Activated T-helper 1 cell treated with anti-CD3 and anti-CD28 coated beads, Interleukin-12 subunit alpha, Interleukin-12 subunit beta, Interleukin-2, Interleukin-4 antibody, amounts not matched to agents 30 ng/mL and 10 ng/mL and 1 ng/mL, durations not matched to agents 14 hours and 24 hours and 36 hours (primary cell): ENCODE measurements around the gene PWP2. TPM values are rescaled to one million over a fixed set of nuclear protein-coding genes. Genes with fewer than 3 reads are reported as not detected.

Source experiments
- DNase-seq: peaks from one replicate; pipeline ENCODE4 v3.0.0; 2021; ENCODE audit warnings: low spot score
- H3K27ac Mint-ChIP-seq: one replicate; pipeline ENCODE4 v1.8.0; 2021; ENCODE audit warnings: mild to moderate bottlenecking, mixed read lengths
- H3K27me3 Mint-ChIP-seq: one replicate; pipeline ENCODE4 v1.8.0; 2022; ENCODE audit warnings: mild to moderate bottlenecking, moderate library complexity, mixed read lengths; ENCODE audit not compliant: insufficient read depth
- H3K36me3 Mint-ChIP-seq: one replicate; pipeline ENCODE4 v1.8.0; 2021; ENCODE audit warnings: low read depth, mixed read lengths
- H3K4me1 Mint-ChIP-seq: one replicate; pipeline ENCODE4 v1.8.0; 2021; ENCODE audit warnings: low read depth, mixed read lengths
- H3K4me3 Mint-ChIP-seq: one replicate; pipeline ENCODE4 v1.8.0; 2021; ENCODE audit warnings: mild to moderate bottlenecking, moderate library complexity, mixed read lengths
- H3K9me3 Mint-ChIP-seq: one replicate; pipeline ENCODE4 v1.8.0; 2021; ENCODE audit warnings: mixed read lengths
- intact Hi-C: fragments of 100-400 bp; cut with micrococcal nuclease; formaldehyde crosslinking; loops from one replicate; pipeline ENCODE4 v1.15.1; 2024
- total RNA-seq: library from RNA; stranded (reverse); gene quantifications from 2 replicates; pipeline ENCODE4 v1.2.3, GENCODE V29; 2022

PWP2 gene
- total RNA-seq, 1 donor from 2014 or later = 15.1 TPM

DNA sequence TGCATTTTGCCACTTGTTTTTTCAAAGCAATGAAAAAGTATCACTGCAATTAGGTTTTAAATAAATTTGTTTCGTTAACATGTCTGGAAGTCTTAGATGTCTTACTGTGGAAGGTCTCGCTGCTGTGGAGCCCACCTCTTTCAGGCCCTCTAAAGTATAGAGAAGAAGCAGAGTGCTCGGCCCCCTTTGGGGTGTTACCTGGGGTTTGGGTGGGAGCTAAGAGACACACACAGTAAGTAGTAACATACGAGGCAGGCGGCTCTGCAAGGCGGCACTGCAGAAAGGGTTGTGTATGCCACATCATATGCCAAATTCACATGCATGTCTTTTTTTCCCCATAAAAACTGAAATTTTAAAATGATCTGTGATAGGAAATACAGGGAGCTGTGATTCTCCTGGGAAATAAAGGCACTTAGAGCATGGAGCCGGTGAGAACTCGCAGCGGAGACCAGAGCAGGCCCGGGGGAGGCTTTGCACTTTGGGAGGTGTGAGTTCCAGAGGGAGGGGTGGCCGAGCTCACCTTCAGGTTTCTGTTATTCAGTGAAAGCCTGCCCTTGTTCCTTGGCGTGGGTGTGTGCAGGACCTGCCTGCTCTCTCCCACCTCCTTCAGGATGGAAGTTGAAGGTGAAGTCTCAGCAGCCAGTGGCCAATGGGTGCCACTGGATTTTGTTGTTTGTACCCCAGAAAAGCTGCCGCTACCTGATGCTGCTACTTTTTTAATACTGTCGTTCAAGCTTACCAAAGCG, 35.7 kb upstream of the PWP2 start:
- H3K36me3 Mint-ChIP-seq = peaks cover 53% of the 10 kb centered on the region

DNA sequence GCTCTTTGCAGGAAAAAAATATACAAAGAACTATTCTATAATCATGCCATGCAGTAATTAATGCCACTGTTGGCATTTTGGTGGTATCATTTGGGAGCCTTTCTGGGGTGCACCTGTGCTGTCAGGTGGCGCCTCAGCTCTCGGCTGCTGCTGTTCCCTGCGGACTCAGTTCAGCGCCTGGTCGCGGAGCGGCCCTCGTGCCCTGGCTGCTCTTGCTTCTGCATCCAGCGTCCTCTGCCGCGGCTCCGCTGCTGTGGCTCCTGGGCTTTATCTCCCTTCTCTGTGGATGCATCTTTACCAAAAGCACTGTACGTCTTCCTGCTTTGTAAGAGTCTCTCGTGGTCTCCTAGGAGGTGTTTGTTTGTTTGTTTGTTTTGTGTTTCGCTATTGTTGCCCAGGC, 35.1 kb upstream of the PWP2 start:
- DNase-seq = no peak
- Mint-ChIP-seq H3K4me1 (peaks cover 33% of the 10 kb centered on the region), H3K27ac (no peak overlapping the region), H3K4me3 (no peak overlapping the region), H3K9me3 (no peaks in the 10 kb centered on the region), H3K36me3 (peaks cover 54% of the 10 kb centered on the region), H3K27me3 (no peaks in the 10 kb centered on the region)
- intact Hi-C loops = no loop called here

More for the DNA sequence above, 35.7 kb upstream of the PWP2 start:
- Mint-ChIP-seq H3K4me3 (no peak overlapping the region), H3K9me3 (no peaks in the 10 kb centered on the region), H3K27ac (no peak overlapping the region), H3K27me3 (no peaks in the 10 kb centered on the region), H3K4me1 (peaks cover 35% of the 10 kb centered on the region)
- DNase-seq = no peak
- intact Hi-C loops = no loop called here

DNA sequence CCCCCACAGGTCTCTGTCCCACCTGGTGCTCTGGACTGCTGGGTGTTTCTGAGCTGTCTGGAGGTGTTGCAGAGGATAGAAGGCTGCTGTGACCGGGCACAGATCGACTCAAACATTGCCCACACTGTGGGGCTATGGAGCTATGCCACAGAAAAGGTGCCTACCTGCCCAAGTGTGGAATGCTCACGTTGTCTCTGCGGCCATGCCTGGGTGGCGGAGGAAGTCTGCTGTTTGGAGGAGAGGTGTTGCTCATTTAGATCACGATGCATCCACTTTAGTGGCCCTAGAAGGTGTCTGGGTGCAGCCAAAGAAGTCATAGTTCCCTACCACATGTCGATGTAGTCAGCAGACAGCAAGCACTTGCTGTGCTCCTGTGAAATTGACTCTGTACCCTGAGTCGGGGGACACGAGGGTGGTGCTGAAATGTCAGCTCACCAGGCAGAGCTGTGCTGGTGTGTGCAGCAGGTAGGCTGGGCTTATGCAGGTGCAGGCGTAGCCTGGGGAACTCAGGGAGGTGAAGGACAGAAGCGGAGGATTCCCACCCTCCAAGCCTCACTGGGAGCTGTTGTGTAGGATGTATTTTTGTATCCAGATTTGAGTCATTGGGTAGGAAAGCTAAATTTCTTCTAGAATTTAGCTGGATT, 32.8 kb upstream of the PWP2 start:
- intact Hi-C loops = no loop called here
- Mint-ChIP-seq H3K4me3 (no peak overlapping the region), H3K4me1 (peaks cover 45% of the 10 kb centered on the region), H3K27me3 (no peaks in the 10 kb centered on the region), H3K36me3 (peaks cover 56% of the 10 kb centered on the region), H3K9me3 (no peaks in the 10 kb centered on the region), H3K27ac (peak overlapping the region; percentile 50)
- no peak for DNase-seq

DNA sequence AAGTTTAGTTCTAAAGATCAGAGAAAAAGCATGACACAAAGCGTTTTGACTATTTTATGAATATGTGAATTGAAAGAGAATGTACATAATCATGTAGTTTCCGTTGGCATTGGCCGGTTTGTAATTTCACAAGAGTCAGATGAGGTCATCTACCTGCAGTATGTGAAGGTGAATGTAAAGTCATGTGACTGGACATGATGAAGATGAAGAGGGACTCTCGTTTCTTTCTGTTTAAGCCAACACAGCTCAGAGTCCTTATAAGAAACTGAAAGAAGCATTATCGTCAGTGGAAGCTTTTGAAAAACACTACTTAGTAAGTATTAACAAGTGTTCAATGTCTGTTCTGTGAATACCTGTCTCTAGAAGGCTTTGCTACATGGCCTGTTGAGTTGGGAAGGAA, 30.9 kb upstream of the PWP2 start:
- Mint-ChIP-seq H3K9me3 (no peaks in the 10 kb centered on the region), H3K4me1 (peaks cover 49% of the 10 kb centered on the region), H3K36me3 (peaks cover 60% of the 10 kb centered on the region), H3K4me3 (no peak overlapping the region), H3K27ac (peak overlapping the region; percentile 59), H3K27me3 (no peaks in the 10 kb centered on the region)
- intact Hi-C loops = no loop called here
- no peak for DNase-seq

DNA sequence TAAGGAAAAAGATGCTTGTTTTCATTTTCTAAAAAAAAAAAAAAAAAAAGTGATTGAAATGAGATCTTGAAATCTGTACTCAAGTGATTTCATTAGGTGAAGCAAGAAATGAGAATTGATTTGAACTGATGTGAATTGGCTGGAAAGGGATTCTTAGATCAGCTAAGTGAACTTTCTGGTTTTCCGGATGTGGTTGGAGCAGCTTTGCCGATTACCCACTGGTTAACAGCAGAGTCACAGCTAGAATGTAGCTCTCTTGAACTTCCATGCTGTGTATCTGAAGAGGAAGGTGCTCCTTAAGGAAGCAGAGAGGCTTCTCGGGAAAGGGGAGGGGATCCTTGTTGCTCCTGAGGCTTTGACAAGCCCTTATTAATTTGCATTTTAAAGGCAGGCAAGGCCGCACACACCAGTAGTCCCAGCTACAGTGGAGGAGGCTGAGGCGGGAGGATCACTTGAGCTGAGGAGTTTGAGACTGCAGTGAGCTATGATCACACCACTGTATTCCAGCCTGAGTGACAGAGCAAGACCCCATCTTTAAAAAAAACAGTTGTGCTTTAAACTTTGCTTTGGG, 28.7 kb upstream of the PWP2 start:
- peak overlapping the region; percentile 77 for H3K27ac Mint-ChIP-seq
- peak overlapping the region; percentile 24 for H3K4me3 Mint-ChIP-seq
- DNase-seq = no peak
- no peaks in the 10 kb centered on the region for H3K27me3 Mint-ChIP-seq
- intact Hi-C loops = no loop called here
- H3K9me3 Mint-ChIP-seq = no peaks in the 10 kb centered on the region
- H3K4me1 Mint-ChIP-seq = peaks cover 71% of the 10 kb centered on the region
- peaks cover 71% of the 10 kb centered on the region for H3K36me3 Mint-ChIP-seq

DNA sequence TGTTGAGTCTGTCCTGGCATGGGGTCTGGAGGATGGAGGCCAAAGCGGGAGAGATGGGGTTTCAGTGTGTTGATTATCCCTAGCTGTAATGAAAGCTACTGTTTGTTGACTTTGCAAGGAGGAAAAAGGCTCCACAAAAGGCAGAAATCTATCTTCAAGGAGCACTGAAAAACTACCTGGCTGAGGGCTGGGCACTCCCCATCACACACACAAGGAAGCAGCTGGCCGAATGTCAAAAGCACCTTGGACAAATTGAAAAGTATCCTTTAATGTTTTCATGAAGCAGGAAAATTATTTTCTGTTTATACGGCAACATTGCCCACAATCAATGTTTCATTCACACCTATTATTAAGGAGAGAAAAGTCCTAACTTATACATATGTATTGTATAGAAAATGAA, 27.8 kb upstream of the PWP2 start:
- H3K9me3 Mint-ChIP-seq = no peaks in the 10 kb centered on the region
- peak overlapping the region; percentile 84 for H3K27ac Mint-ChIP-seq
- peaks cover 67% of the 10 kb centered on the region for H3K36me3 Mint-ChIP-seq
- H3K27me3 Mint-ChIP-seq = no peaks in the 10 kb centered on the region
- peaks cover 75% of the 10 kb centered on the region for H3K4me1 Mint-ChIP-seq
- no peak overlapping the region for H3K4me3 Mint-ChIP-seq
- intact Hi-C loops = no loop called here
- no peak for DNase-seq

DNA sequence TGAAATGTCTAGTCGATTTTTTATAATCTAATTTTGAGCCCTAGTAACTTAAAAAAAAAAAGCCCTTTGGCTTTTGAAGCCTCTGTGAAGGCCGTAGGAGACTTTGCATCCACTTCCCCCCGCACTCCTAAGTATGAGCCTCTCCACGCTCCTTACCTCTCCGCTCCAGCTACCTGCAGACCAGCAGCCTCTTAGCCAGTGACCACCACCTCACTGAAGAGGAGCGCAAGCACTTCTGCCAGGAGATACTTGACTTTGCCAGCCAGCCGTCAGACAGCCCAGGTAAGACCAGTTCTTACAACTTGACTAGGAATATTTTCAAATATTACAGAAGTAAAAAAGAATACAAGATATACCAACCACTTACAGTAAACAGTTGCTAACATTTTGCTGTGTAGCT, 27.4 kb upstream of the PWP2 start:
- no peaks in the 10 kb centered on the region for H3K9me3 Mint-ChIP-seq
- DNase-seq = no peak
- no peak overlapping the region for H3K4me3 Mint-ChIP-seq
- H3K4me1 Mint-ChIP-seq = peaks cover 77% of the 10 kb centered on the region
- H3K27ac Mint-ChIP-seq = peak overlapping the region; percentile 76
- no peaks in the 10 kb centered on the region for H3K27me3 Mint-ChIP-seq
- intact Hi-C loops = no loop called here
- peaks cover 69% of the 10 kb centered on the region for H3K36me3 Mint-ChIP-seq

DNA sequence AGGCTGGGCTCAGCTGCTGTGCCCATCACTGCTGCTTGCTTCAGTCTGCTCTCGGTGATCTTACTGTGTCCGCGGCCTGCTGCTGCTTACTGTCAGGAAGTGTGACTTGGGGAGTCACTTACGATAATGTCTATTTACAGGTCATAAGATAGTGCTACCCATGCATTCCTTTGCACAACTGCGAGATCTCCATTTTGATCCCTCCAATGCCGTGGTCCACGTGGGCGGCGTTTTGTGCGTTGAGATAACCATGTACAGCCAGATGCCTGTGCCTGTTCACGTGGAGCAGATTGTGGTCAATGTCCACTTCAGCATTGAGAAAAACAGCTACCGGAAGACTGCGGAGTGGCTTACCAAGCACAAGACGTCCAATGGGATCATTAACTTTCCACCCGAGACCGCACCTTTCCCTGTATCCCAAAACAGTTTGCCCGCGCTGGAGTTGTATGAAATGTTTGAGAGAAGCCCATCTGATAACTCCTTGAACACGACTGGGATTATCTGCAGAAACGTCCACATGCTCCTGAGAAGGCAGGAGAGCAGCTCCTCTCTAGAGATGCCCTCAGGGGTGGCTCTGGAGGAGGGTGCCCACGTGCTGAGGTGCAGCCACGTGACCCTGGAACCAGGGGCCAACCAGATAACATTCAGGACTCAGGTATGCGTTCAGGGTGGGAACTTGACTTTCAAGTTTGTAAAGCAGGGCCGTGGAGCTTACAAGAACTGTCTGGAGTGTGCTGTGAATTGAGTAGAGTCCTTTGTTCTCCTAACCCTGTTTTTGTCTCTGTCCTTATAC, 24.4 kb upstream of the PWP2 start:
- no peak for DNase-seq
- Mint-ChIP-seq H3K4me3 (peak overlapping the region; percentile 86), H3K9me3 (no peaks in the 10 kb centered on the region), H3K4me1 (peaks cover 91% of the 10 kb centered on the region), H3K27ac (peak overlapping the region; percentile 98), H3K36me3 (peaks cover 77% of the 10 kb centered on the region), H3K27me3 (no peaks in the 10 kb centered on the region)
- intact Hi-C loops = no loop called here

DNA sequence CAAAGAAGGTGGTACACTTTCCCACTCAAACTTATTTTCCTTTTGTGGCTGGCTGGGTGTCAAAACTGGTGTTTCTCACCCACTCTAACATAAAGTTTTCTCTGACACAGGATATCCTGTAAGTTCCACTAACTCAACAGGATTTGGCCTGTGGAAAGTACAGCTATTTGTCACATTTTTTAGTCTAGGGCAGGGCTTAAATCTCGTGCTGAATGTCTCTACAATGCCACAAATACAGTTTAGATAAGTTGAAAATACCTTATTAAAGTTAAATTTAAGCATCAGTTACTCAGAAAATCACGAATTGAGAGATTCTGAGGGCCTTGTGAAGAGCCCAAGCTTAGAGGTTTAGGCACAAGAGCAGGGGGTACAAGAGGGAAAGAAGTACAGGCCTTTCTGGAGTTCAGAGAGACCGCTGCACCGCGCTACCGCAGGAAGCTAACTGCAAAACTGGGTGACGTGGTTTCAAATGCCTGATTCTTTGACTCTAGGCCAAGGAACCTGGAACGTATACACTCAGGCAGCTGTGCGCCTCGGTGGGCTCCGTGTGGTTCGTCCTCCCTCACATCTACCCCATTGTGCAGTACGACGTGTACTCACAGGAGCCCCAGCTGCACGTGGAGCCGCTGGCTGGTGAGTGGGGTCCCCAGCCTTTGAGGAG, 23.4 kb upstream of the PWP2 start:
- Mint-ChIP-seq H3K4me1 (peaks cover 89% of the 10 kb centered on the region), H3K9me3 (no peaks in the 10 kb centered on the region), H3K36me3 (peaks cover 80% of the 10 kb centered on the region), H3K27me3 (no peaks in the 10 kb centered on the region), H3K27ac (peak overlapping the region; percentile 98), H3K4me3 (peak overlapping the region; percentile 86)
- intact Hi-C loops = loop anchor here (1.0 to 2.0 kb wide), 3 partner anchors 18 to 70 kb away; no protein-coding TSS in a partner anchor
- DNase-seq = peak; percentile 71

DNA sequence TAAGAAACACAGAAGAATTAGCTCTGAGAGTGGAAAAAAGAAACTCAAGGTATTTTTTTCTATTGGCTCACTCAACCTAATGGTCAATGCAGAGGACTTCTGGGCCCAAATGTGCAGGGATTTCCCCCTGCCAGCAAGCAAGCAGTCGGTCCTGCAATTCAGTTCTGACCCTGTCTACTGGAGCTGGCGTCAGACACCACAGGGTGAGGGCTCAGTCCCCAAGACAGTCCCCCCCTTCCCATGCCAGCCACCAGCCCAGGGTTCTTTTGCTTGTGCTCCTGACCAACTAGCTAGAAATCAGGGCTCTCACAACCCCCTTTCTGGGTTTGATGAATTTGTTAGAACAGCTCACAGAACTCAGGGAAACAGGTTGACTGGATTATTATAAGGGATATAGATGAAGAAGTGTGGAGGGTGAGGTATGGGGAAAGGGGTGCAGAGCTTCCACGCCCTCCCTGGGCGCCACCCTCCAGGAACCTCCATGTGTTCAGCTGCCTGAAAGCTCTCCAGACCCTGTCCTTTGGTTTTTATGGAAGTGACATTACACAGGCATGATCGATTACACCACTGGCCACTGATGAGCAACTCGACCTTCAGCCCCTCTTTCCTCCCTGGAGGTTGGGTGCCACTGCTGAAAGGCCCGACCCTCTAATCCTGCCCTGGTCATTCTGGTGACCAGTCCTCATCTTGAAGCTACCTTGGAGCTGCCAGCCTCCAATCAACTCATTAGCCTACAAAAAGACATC, 22.5 kb upstream of the PWP2 start:
- no peaks in the 10 kb centered on the region for H3K27me3 Mint-ChIP-seq
- intact Hi-C loops = loop anchor here (1.0 to 2.0 kb wide), 3 partner anchors 19 to 71 kb away; no protein-coding TSS in a partner anchor
- peak overlapping the region; percentile 86 for H3K4me3 Mint-ChIP-seq
- peaks cover 83% of the 10 kb centered on the region for H3K36me3 Mint-ChIP-seq
- H3K4me1 Mint-ChIP-seq = peaks cover 90% of the 10 kb centered on the region
- peak overlapping the region; percentile 98 for H3K27ac Mint-ChIP-seq
- H3K9me3 Mint-ChIP-seq = no peaks in the 10 kb centered on the region
- DNase-seq = no peak

DNA sequence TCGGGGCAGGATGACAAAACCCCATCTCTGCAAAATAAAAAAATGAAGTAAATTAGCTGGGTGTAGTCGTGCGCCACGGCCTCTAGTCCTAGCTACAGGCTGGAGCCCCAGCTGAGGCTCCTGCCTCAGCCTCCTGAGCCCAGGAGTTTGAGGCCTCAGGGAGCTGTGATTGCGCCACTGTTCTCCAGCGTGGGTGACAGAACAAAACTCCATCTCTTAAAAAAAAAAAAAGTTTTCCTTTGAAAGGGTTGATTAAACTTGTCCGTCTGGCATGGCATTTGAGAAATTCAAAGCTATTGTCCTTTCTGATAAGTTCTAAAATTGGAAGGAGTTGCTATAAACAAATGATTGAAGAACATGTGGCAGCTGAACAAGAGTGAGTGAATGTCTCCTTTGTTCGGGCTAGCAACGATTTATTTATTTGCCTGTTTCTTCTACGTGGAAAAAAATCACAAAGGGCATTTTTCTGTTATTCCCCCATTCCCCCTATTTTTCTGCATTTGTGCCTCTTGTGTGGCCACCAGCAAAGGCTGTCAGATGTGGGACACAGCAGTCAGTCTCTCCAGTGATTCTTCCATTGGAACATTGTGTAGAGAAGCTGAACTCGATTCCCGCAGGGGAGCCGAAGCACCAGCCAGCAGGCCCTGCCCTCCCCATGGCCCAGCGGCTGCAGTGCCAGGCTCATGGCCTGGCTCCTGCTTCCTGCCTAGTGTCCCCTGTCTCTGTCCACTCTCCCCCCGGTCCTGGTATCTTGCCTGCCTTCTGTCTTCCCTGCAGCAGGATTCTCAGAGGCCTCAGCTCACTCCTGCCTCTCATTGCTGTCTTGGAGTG, 21.5 kb upstream of the PWP2 start:
- Mint-ChIP-seq H3K36me3 (peaks cover 84% of the 10 kb centered on the region), H3K27ac (peak overlapping the region; percentile 98), H3K4me1 (peaks cover 95% of the 10 kb centered on the region), H3K4me3 (peak overlapping the region; percentile 86), H3K27me3 (no peaks in the 10 kb centered on the region), H3K9me3 (no peaks in the 10 kb centered on the region)
- intact Hi-C loops = loop anchor here (2.0 kb wide), 1 partner anchor 61 kb away; no protein-coding TSS in a partner anchor
- no peak for DNase-seq
